IMR-90 (cell line): ENCODE data around the gene PIK3CG. TPM values are rescaled to one million over a fixed set of nuclear protein-coding genes. Genes with fewer than 3 reads are reported as not detected.

Experiments used
- ATAC-seq: fragments of 200-7000 bp; cut with Tn5 transposase; 2 replicates; pipeline ENCODE4 v1.9.1; 2020; ENCODE audit warnings: low read depth, mild to moderate bottlenecking, moderate library complexity
- BruUV-seq: library from RNA; stranded (reverse); fragments of 400-500 nt; replicated peaks from 2 replicates; lab custom pipeline; 2021; lab: Mats Ljungman, UMichigan
- CTCF ChIA-PET: fragments of 300-600 bp; formaldehyde crosslinking; extraction: SDS; loops from one replicate; lab custom pipeline; 2021; ENCODE audit warnings: antibody characterized with exemption; lab: Yijun Ruan, JAX
- POLR2A ChIA-PET: fragments of 300-600 bp; sonication (Branson Sonifier 250); formaldehyde crosslinking; loops from one replicate; lab custom pipeline; 2022; ENCODE audit warnings: antibody characterized with exemption; ENCODE audit not compliant: unreplicated experiment; lab: Charles Lee
- DNase-seq: peaks from one replicate; pipeline ENCODE4 v3.0.0; 2013
- H2AFZ ChIP-seq: replicated peaks from 2 replicates; pipeline ENCODE3; 2013; ENCODE audit warnings: low read length, mild to moderate bottlenecking; ENCODE audit not compliant: poor library complexity
- H2AK5ac ChIP-seq: 2 replicates; pipeline ENCODE4 v1.6.1; 2013; ENCODE audit warnings: low read depth, low read length, inconsistent platforms
- H2AK9ac ChIP-seq: replicated peaks from 2 replicates; pipeline ENCODE3; 2013; ENCODE audit warnings: mild to moderate bottlenecking, low read depth, low read length, moderate library complexity; ENCODE audit not compliant: poor library complexity
- H2BK120ac ChIP-seq: 2 replicates; pipeline ENCODE4 v1.6.1; 2013; ENCODE audit warnings: low read depth, low read length, inconsistent platforms
- H2BK15ac ChIP-seq: 3 replicates; pipeline ENCODE4 v1.6.1; 2013; ENCODE audit warnings: low read depth, low read length, inconsistent platforms
- H2BK20ac ChIP-seq: 2 replicates; pipeline ENCODE4 v1.6.1; 2013; ENCODE audit warnings: low read depth, mild to moderate bottlenecking, inconsistent platforms, low read length, moderate library complexity
- H2BK5ac ChIP-seq: 2 replicates; pipeline ENCODE4 v1.6.1; 2013; ENCODE audit warnings: mild to moderate bottlenecking, low read depth, low read length, inconsistent platforms; ENCODE audit not compliant: poor library complexity, severe bottlenecking
- H3K14ac ChIP-seq: replicated peaks from 2 replicates; pipeline ENCODE4 v1.6.1; 2013; ENCODE audit warnings: low read depth, low read length, inconsistent platforms
- H3K18ac ChIP-seq: 2 replicates; pipeline ENCODE4 v1.6.1; 2013; ENCODE audit warnings: low read depth, low read length, control low read depth
- H3K23ac ChIP-seq: 2 replicates; pipeline ENCODE4 v1.6.1; 2013; ENCODE audit warnings: low read depth, low read length, inconsistent platforms
- H3K27ac ChIP-seq: 2 replicates; pipeline ENCODE4 v1.5.1; 2013; ENCODE audit warnings: mild to moderate bottlenecking, control low read depth, low read length; ENCODE audit not compliant: insufficient read depth
- H3K27me3 ChIP-seq: 2 replicates; pipeline ENCODE4 v1.6.1; 2013; ENCODE audit warnings: low read length; ENCODE audit not compliant: control insufficient read depth, insufficient read depth
- H3K36me3 ChIP-seq: 2 replicates; pipeline ENCODE4 v1.6.1; 2013; ENCODE audit warnings: low read length, mixed read lengths; ENCODE audit not compliant: control insufficient read depth, insufficient read depth
- H3K4ac ChIP-seq: 2 replicates; pipeline ENCODE4 v1.6.1; 2013; ENCODE audit warnings: low read depth, low read length, inconsistent platforms
- H3K4me1 ChIP-seq: 2 replicates; pipeline ENCODE4 v1.6.1; 2013; ENCODE audit warnings: low read length, mixed read lengths; ENCODE audit not compliant: control insufficient read depth, insufficient read depth
- H3K4me2 ChIP-seq: 2 replicates; pipeline ENCODE4 v1.6.1; 2013; ENCODE audit warnings: low read depth, mild to moderate bottlenecking, control low read depth, low read length, moderate library complexity
- H3K4me3 ChIP-seq: 2 replicates; pipeline ENCODE4 v1.5.1; 2013; ENCODE audit warnings: low read depth, mild to moderate bottlenecking, control low read depth, low read length, moderate library complexity; ENCODE audit not compliant: insufficient read depth
- H3K56ac ChIP-seq: 2 replicates; pipeline ENCODE4 v1.6.1; 2013; ENCODE audit warnings: low read length, inconsistent platforms; ENCODE audit not compliant: insufficient read depth; ENCODE audit errors: extremely low read depth
- H3K79me1 ChIP-seq, 2 experiments: 2 replicates each; pipeline ENCODE4 v1.6.1; 2013; ENCODE audit warnings: low read length in 2 of 2, inconsistent platforms in 1 of 2, low read depth in 1 of 2
- H3K9ac ChIP-seq: 2 replicates; pipeline ENCODE4 v1.6.1; 2013; ENCODE audit warnings: low read depth, low read length, control low read depth
- H3K9me1 ChIP-seq: 2 replicates; pipeline ENCODE4 v1.6.1; 2013; ENCODE audit warnings: low read length, inconsistent platforms; ENCODE audit not compliant: insufficient read depth
- H3K9me3 ChIP-seq: 2 replicates; pipeline ENCODE4 v1.6.1; 2013; ENCODE audit warnings: low read length; ENCODE audit not compliant: control insufficient read depth, insufficient read depth
- H4K20me1 ChIP-seq: 2 replicates; pipeline ENCODE4 v1.6.1; 2013; ENCODE audit warnings: low read length, inconsistent platforms; ENCODE audit not compliant: insufficient read depth
- H4K5ac ChIP-seq: 2 replicates; pipeline ENCODE4 v1.6.1; 2013; ENCODE audit warnings: mild to moderate bottlenecking, low read depth, low read length, control low read depth
- H4K8ac ChIP-seq, 2 experiments: 2 replicates each; pipeline ENCODE4 v1.6.1; 2013; ENCODE audit warnings: low read depth in 2 of 2, low read length in 2 of 2, control low read depth in 1 of 2, inconsistent platforms in 1 of 2
- H4K91ac ChIP-seq: 2 replicates; pipeline ENCODE4 v1.6.1; 2013; ENCODE audit warnings: low read depth, low read length, inconsistent platforms; ENCODE audit not compliant: insufficient read depth
- BHLHE40 ChIP-seq: fragments of 150-350 bp; IDR thresholded peaks from 2 replicates; pipeline ENCODE4 v1.6.1; 2016; ENCODE audit warnings: mild to moderate bottlenecking, low read depth, low read length
- CEBPB ChIP-seq: IDR thresholded peaks from 2 replicates; pipeline ENCODE4 v1.6.1; 2012; ENCODE audit warnings: low read depth, low read length, improper control_type of control experiment
- CHD1 ChIP-seq: IDR thresholded peaks from 2 replicates; pipeline ENCODE4 v1.6.1; 2012; ENCODE audit warnings: low read depth, low read length, improper control_type of control experiment
- CTCF ChIP-seq: conservative IDR thresholded peaks from 2 replicates; pipeline ENCODE4 v1.5.1; 2012; ENCODE audit warnings: mild to moderate bottlenecking, low read depth, low read length, improper control_type of control experiment
- ELK1 ChIP-seq: fragments of 150-350 bp; IDR thresholded peaks from 2 replicates; pipeline ENCODE4 v1.6.1; 2016; ENCODE audit warnings: low read depth, mild to moderate bottlenecking, low read length, moderate library complexity, borderline replicate concordance
- FOS ChIP-seq: fragments of 150-350 bp; IDR thresholded peaks from 2 replicates; pipeline ENCODE4 v1.6.1; 2016; ENCODE audit warnings: low read depth, low read length
- POLR2A ChIP-seq: IDR thresholded peaks from 2 replicates; pipeline ENCODE4 v1.6.1; 2012; ENCODE audit warnings: mild to moderate bottlenecking, low read depth, low read length
- RCOR1 ChIP-seq: IDR thresholded peaks from 2 replicates; pipeline ENCODE4 v1.6.1; 2012; ENCODE audit warnings: mild to moderate bottlenecking, low read length, improper control_type of control experiment; ENCODE audit not compliant: insufficient replicate concordance
- RFX5 ChIP-seq: IDR thresholded peaks from 2 replicates; pipeline ENCODE4 v1.8.0; 2012; ENCODE audit warnings: low read depth, mild to moderate bottlenecking, low read length, moderate library complexity
- SMC3 ChIP-seq: fragments of 150-350 bp; IDR thresholded peaks from 2 replicates; pipeline ENCODE4 v1.6.1; 2016; ENCODE audit warnings: low read depth, mild to moderate bottlenecking, antibody characterized with exemption, low read length, moderate library complexity
- USF2 ChIP-seq: fragments of 150-350 bp; IDR thresholded peaks from 2 replicates; pipeline ENCODE4 v1.6.1; 2017; ENCODE audit warnings: mild to moderate bottlenecking, antibody characterized with exemption, low read length, low read depth
- WGBS, 2 experiments: methylation state at CpG; one replicate each; pipeline versions ENCODE4 v1.1.5 to v1.1.7; 2013; ENCODE audit warnings: missing lambda C conversion rate in 2 of 2; ENCODE audit not compliant: insufficient read length in 1 of 2; ENCODE audit errors: extremely low coverage in 2 of 2; 5-methylcytosine and 5-hydroxymethylcytosine counted together
- dilution Hi-C: fragments of 300-500 bp; cut with HindIII; formaldehyde crosslinking; loops from one replicate; pipeline ENCODE4 v1.14.3; 2018; ENCODE audit warnings: low sequenced_read_pairs; ENCODE audit not compliant: unreplicated experiment
- in situ Hi-C: fragments of 300-500 bp; cut with MboI; formaldehyde crosslinking; loops from 3 replicates; pipeline ENCODE4 v1.14.3; 2019; ENCODE audit warnings: low sequenced_read_pairs, inconsistent platforms, mixed read lengths
- intact Hi-C: fragments of 100-400 bp; cut with micrococcal nuclease; formaldehyde crosslinking; loops from 2 replicates; pipeline ENCODE4 v1.10.0; 2022
- polyA plus RNA-seq, 3 experiments: library from polyadenylated mRNA; depleted of rRNA; stranded (reverse); fragments of >200 nt; gene quantifications; 2 replicates each; pipeline ENCODE4 v1.2.3, GENCODE V29; 2012; ENCODE audit warnings: low replicate concordance in 1 of 3
- total RNA-seq: library from RNA; depleted of rRNA; stranded (reverse); fragments of >200 nt; gene quantifications from 2 replicates; pipeline ENCODE4 v1.2.3, GENCODE V29; 2012

PIK3CG gene
- total and polyA plus RNA-seq, 2 of the 4 experiments (the other 2 are of a cell fraction), result under 0.01 TPM; not detected in 1

GRCh38 chr7:106905734-106906133, 40.7 kb downstream of the PIK3CG start:
- in situ Hi-C loops, result no loop called here
- no peak overlapping the region for H3K14ac ChIP-seq
- no peaks in the 10 kb centered on the region for H3K9me1 ChIP-seq
- H4K8ac ChIP-seq, result no peak overlapping the region
- H3K9me3 ChIP-seq, result no peaks in the 10 kb centered on the region
- no peak overlapping the region for H3K4me2 ChIP-seq
- H3K18ac ChIP-seq, result no peak overlapping the region
- no peak overlapping the region for H3K4me3 ChIP-seq
- H3K9ac ChIP-seq, result no peak overlapping the region
- no peak overlapping the region for H2BK120ac ChIP-seq
- TF ChIP-seq SMC3 (no peak), RFX5 (no peak), POLR2A (no peak), CEBPB (no peak), CHD1 (no peak), BHLHE40 (no peak), USF2 (no peak), RCOR1 (no peak), FOS (no peak), ELK1 (no peak), CTCF (no peak)
- no peak overlapping the region for H2BK15ac ChIP-seq
- ATAC-seq (no peak), DNase-seq (no peak)
- intact Hi-C loops, result no loop called here
- H4K5ac ChIP-seq, result no peak overlapping the region
- no peak overlapping the region for H2AK5ac ChIP-seq
- no peaks in the 10 kb centered on the region for H3K4me1 ChIP-seq
- no peak overlapping the region for H2AFZ ChIP-seq
- H4K91ac ChIP-seq, result no peak overlapping the region
- H2BK20ac ChIP-seq, result no peak overlapping the region
- no CpG with 5 or more reads among the region's 3 CpGs for WGBS, 2 experiments
- POLR2A ChIA-PET, result no interaction called here
- no peak overlapping the region for H3K23ac ChIP-seq
- no peaks in the 10 kb centered on the region for H4K20me1 ChIP-seq
- no peak overlapping the region for H2BK5ac ChIP-seq
- BruUV-seq, result no TSS peak
- H2AK9ac ChIP-seq, result no peak overlapping the region
- H3K27me3 ChIP-seq, result no peaks in the 10 kb centered on the region; the same call in 1 of the 2 replicates
- H3K79me1 ChIP-seq, result no peaks in the 10 kb centered on the region
- no peak overlapping the region for H3K4ac ChIP-seq
- H3K56ac ChIP-seq, result no peak overlapping the region
- CTCF ChIA-PET, result interaction anchor here (0.6 kb wide), 1 partner anchor 10 kb away, joined by 3 read pairs; no protein-coding TSS in a partner anchor
- dilution Hi-C loops, result no loop called here
- H3K27ac ChIP-seq, result no peak overlapping the region
- no peaks in the 10 kb centered on the region for H3K36me3 ChIP-seq
